Measurements from ENCODE around the gene CALML3.

Gene CALML3

DNA sequence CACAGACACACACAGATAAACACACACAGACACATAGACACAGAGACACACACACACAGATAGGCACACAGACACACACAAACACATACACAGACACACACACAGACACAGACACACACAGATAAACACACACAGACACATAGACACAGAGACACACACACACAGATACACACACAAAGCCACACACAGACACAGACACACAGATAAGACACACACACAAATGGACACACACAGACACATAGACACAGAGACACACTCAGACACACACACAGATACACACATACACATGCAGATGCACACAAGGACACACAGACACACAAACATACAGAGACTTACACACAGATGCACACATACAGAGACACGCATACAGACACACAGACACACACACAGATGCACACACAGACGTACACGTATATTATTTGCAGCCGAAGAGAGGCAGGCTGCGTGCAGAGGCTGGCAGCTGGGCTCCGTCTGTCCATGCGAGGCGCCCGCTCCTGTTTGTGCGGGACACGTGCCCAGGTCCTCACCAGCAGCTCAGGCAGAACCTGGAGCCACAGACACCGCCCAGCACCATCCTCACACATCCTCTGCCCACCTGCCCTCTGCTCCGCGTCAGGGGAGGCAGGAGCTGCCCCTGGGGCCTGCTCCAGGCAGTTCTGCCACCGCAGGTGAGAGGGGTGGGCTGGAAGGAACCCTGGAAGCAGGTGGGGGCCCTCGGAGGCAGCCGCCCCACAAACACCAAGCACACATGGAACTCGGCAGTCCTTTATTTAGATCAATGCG, 26.6 kb upstream of the CALML3 start:
- DNase-seq (ENCODE audit: low read depth, low spot score) = no peak
- no peak overlapping the region for H3K4me3 ChIP-seq (ENCODE audit: low read depth, low read length)
- in situ Hi-C loops (cut with HindIII; ENCODE audit: low sequenced_read_pairs) = no loop called here
- TF ChIP-seq, protein P1, sequence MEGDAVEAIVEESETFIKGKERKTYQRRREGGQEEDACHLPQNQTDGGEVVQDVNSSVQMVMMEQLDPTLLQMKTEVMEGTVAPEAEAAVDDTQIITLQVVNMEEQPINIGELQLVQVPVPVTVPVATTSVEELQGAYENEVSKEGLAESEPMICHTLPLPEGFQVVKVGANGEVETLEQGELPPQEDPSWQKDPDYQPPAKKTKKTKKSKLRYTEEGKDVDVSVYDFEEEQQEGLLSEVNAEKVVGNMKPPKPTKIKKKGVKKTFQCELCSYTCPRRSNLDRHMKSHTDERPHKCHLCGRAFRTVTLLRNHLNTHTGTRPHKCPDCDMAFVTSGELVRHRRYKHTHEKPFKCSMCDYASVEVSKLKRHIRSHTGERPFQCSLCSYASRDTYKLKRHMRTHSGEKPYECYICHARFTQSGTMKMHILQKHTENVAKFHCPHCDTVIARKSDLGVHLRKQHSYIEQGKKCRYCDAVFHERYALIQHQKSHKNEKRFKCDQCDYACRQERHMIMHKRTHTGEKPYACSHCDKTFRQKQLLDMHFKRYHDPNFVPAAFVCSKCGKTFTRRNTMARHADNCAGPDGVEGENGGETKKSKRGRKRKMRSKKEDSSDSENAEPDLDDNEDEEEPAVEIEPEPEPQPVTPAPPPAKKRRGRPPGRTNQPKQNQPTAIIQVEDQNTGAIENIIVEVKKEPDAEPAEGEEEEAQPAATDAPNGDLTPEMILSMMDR (IDR thresholded peaks at IDR 0.05; ENCODE audit: low read depth, low read length) = no peak

DNA sequence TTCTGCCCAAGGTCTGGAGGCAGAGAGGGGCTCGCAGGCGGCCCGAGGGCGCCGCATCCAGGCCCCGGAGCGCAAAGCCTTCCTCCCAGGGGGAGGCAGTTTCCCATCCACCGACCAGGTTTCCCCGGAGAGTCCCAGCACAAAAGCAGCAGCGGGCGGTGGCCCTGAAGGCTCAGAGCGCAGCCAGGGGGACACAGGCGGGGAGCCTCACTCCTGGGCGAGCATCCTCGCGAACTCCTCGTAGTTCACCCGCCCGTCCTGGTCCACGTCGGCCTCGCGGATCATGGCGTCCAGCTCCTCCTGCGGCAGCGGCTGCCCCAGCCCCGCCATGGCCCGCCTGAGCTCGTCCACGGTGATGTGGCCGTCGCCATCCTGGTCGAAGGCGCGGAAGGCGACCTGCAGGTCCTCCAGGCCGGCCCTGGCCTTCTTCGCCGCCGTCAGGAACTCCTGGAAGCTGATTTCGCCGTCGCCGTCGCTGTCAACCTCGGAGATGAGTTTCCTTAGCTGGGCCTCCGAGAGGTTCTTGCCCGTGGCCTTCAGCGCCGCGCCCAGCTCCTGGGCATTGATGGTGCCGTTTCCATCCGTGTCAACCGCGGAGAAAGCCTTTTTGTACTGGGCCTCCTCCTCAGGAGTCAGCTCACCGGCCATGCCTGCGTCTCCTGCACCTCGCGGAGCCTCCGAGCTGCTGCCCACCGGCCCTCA, 25.8 kb upstream of the CALML3 start:
- no peak for DNase-seq (ENCODE audit: low read depth, low spot score)
- no peak overlapping the region for H3K4me3 ChIP-seq (ENCODE audit: low read depth, low read length)
- in situ Hi-C loops (cut with HindIII; ENCODE audit: low sequenced_read_pairs) = no loop called here
- TF ChIP-seq, protein P1 (IDR thresholded peaks at IDR 0.05; ENCODE audit: low read depth, low read length) = no peak

DNA sequence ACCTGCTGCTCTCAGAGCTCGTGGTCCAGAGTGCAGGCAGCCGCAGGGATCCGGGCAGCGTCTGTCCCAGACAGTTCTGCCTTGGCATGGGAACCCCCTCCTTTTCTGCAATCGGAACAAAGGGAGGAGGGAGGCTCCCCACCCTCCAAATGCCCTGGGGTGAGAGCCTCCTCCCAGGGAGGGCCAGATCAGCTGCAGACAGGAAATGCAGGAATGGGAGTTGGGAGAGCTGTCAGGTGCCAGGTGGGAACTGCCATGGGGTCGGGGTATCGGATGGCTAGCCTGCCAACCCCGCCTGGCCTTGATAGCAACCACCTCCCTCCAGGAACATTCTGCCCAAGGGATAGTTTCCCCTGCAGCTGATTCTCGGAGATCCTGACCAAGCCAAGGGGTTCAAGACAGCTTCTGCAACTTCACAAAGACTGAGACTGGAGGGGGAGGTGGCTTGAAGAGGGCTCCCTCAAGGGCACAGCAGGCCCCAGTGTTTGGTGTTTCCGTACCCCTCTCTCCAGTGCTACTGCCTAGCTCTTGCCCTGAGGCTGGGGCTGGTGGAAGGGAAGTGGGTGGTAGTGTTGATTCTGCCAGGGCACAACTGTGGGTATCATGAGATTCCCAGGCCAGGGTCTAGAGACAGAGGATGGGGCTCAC, 25.1 kb upstream of the CALML3 start, which contains the start of gene CALML5:
TSS of gene CALML5 (minus strand) at position 78 of the 648 bp plus-strand sequence. CDS start 132 bp downstream, outside the sequence.
- DNase-seq (ENCODE audit: low read depth, low spot score) = no peak
- in situ Hi-C loops (cut with HindIII; ENCODE audit: low sequenced_read_pairs) = no loop called here
- TF ChIP-seq, protein P1 (IDR thresholded peaks at IDR 0.05; ENCODE audit: low read depth, low read length) = no peak
- H3K4me3 ChIP-seq (ENCODE audit: low read depth, low read length) = no peak within 1 kb of the TSS

DNA sequence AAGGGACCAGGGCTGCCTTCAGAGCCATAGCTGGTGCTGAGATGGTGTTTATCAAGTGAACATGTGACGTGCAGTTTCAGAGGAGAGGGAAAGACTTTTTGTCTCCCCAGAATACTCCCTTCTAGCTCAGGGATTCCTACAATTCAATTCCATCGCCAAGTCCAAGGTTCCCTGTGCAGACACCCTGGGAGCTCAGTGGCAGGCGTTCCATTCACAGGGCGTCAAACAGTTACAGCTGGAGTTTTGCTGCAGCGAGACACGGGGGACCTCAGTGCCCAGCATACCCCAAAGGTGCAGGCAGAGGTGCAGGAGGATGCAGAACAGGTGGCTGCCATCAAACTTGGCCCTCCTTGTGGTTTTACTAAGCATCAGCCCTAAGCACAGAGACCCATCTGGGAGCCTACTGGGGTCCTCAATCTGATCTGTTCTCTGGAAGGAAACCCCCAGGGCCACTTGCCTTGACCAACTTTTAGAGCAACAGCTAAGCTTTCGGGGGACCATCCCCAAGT, 24.5 kb upstream of the CALML3 start:
- in situ Hi-C loops (cut with HindIII; ENCODE audit: low sequenced_read_pairs) = no loop called here
- no peak overlapping the region for H3K4me3 ChIP-seq (ENCODE audit: low read depth, low read length)
- TF ChIP-seq, protein P1 (IDR thresholded peaks at IDR 0.05; ENCODE audit: low read depth, low read length) = no peak
- no peak for DNase-seq (ENCODE audit: low read depth, low spot score)

DNA sequence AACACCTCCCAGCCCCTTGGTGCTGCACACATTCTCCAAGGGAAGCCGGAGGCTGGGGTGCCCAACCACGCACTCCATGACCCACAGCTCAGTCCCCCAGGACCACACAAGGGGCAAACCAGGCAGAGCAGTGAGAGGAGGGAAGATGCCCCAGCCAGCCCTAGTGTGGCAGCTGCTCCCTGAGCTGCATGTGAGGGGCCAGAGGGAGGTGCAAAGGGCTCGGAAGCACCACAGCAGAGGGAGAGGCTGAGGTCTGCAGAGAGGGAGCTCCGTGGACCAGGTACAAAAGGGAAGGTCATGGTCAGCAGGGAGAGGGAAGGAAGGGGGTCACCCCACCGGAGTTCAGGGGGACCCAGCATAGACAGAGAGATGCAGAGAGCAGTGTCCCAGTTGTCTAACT, 23.9 kb upstream of the CALML3 start:
- H3K4me3 ChIP-seq (ENCODE audit: low read depth, low read length) = no peak overlapping the region
- DNase-seq (ENCODE audit: low read depth, low spot score) = no peak
- in situ Hi-C loops (cut with HindIII; ENCODE audit: low sequenced_read_pairs) = no loop called here
- TF ChIP-seq, protein P1 (IDR thresholded peaks at IDR 0.05; ENCODE audit: low read depth, low read length) = no peak

DNA sequence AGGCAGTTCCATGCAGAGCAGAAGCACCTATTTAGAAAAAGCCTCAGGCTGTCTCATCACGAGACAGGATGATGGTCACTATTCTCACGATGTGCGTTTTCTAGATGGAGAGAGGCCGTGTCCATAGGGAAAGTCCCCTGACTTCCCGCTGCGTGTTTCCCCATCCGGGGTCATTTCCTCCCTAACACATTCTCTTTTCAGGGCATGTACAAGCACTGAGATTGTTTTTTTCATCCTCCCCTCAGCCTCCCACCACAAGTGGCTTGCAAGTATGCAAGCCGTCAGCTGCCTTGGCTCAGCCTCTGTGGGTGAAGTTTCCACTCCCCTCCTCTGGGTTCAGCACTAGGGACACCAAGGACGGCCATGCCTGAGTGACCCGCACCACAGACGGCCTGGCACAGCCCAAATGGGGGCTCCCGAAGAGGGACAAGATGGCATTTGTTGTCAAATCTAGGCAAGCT, 22.7 kb upstream of the CALML3 start:
- DNase-seq (ENCODE audit: low read depth, low spot score) = no peak
- TF ChIP-seq, protein P1 (IDR thresholded peaks at IDR 0.05; ENCODE audit: low read depth, low read length) = no peak
- in situ Hi-C loops (cut with HindIII; ENCODE audit: low sequenced_read_pairs) = no loop called here
- H3K4me3 ChIP-seq (ENCODE audit: low read depth, low read length) = no peak overlapping the region
